Muscle layer of duodenum (tissue), 2 donors: ENCODE data around the gene CFAP221.
"Not testable (repeated sequence)": the region's sequence is repeated elsewhere in the genome, so short reads cannot be mapped to it uniquely, and the experiment has no call there.

Experiments
- H3K27ac ChIP-seq: one replicate; pipeline ENCODE4 v1.7.0; 2013; ENCODE audit warnings: mild to moderate bottlenecking, low read length
- H3K27me3 ChIP-seq: one replicate; pipeline ENCODE4 v1.7.0; 2013; ENCODE audit warnings: low read depth, mild to moderate bottlenecking, control low read depth, low read length
- H3K36me3 ChIP-seq, 2 donors: one replicate each; pipeline ENCODE4 v1.7.0; 2013; ENCODE audit warnings: low read length in 2 of 2, control low read depth in 1 of 2, mild to moderate bottlenecking in 1 of 2; ENCODE audit not compliant: insufficient read depth in 2 of 2, control insufficient read depth in 1 of 2
- H3K4me1 ChIP-seq, 2 donors: one replicate each; pipeline ENCODE4 v1.7.0; 2013; ENCODE audit warnings: low read length in 2 of 2, mild to moderate bottlenecking in 2 of 2, control low read depth in 1 of 2, moderate library complexity in 1 of 2; ENCODE audit not compliant: insufficient read depth in 2 of 2, control insufficient read depth in 1 of 2
- H3K4me3 ChIP-seq, 2 donors: one replicate each; pipeline ENCODE4 v1.7.0; 2013; ENCODE audit warnings: low read length in 2 of 2, low read depth in 1 of 2, mild to moderate bottlenecking in 1 of 2
- H3K9me3 ChIP-seq, 2 donors: one replicate each; pipeline ENCODE4 v1.7.0; 2013; ENCODE audit warnings: low read length in 2 of 2, control low read depth in 1 of 2, mild to moderate bottlenecking in 1 of 2; ENCODE audit not compliant: control insufficient read depth in 1 of 2
- donor health status: healthy.

Gene CFAP221

DNA sequence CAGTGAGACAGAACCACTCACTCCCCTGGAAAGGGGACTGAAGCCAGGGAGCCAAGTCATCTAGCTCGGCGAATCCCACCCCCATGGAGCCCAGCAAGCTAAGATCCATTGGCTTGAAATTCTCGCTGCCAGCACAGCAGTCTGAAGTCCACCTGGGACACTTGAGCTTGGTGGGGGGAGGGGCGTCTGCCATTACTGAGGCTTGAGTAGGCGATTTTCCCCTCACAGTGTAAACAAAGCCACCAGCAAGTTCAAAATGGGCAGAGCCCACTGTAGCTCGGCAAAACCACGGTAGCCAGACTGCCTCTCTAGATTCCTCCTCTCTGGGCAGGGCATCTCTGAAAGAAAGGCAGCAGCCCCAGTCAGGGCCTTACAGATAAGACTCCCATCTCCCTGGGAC is 74.5 kb downstream of the CFAP221 start:
- not testable (repeated sequence) for H3K4me3 ChIP-seq, H3K27me3 ChIP-seq, H3K27ac ChIP-seq, H3K4me1 ChIP-seq, H3K36me3 ChIP-seq
- H3K9me3 ChIP-seq, result peaks cover 7 to 13% of the 10 kb centered on the region in 2 donors

DNA sequence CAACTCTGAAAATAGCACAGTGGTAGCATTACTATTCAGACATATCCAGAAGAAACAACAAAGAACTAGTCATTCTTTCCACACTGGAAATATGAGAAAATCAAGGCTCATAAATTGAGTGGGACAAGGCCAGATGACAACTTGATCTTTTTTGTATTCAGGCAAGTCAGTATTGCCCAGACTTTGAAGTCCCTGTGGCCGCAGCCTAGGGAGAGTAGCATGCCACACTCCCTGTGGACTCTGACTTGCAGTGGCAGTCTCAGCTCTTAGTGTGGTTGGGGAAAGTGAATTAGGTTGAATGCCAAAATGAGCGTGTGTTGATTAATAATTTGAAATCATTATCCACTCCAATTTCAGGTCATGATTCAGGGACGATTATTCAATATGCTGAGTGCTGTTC is 81.0 kb downstream of the CFAP221 start:
- no peak overlapping the region for H3K27ac ChIP-seq
- no peaks in the 10 kb centered on the region for H3K9me3 ChIP-seq
- no peak overlapping the region for H3K4me3 ChIP-seq
- no peaks in the 10 kb centered on the region for H3K27me3 ChIP-seq
- H3K36me3 ChIP-seq, result no peaks in the 10 kb centered on the region
- no peaks in the 10 kb centered on the region for H3K4me1 ChIP-seq

DNA sequence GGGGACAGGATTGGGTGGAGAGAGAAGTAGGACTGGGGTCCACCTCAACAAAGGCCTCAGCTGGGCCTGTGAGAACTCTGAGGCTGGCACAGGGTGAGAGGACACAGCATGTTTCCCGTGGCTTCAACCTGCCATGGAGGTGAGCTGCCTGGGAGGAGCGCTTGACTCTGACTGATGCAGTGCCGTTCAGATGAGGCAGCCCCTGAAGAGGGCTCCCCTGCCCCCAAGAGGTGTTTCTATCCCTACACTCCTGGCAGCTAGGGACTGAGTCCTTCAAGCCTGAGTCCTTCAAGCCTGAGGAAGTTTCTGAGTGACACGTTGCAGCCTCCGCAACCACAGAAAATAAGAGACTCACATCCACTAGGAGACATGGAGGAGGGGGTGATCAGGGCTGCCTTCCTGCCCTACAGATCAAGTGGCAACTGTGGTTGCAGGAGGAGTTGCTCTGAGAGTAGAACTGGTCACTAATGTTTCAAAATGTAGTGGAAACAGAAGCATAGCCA is 85.1 kb downstream of the CFAP221 start:
- Histone ChIP-seq H3K4me3 (no peak overlapping the region), H3K27me3 (no peaks in the 10 kb centered on the region), H3K4me1 (no peaks in the 10 kb centered on the region), H3K27ac (no peak overlapping the region), H3K9me3 (no peaks in the 10 kb centered on the region), H3K36me3 (no peaks in the 10 kb centered on the region)

DNA sequence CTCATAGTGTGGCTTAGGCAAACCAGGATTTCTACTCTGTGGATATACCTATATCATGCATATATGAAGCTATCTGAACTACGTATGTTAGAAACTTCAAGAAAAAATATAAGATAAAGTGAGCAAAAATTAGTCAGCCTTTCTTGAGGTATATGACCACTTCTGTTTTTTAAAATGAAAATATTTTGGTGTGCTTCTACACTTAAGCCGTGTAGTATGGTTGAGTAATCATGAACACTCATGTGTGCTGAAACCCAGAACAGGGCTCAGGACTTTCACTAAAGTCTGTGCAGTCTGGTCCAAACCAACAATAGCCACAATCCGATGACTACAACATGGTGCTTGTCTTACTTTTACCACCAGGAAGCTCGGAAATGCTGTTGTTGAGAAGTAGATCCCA is 85.9 kb downstream of the CFAP221 start:
- H3K36me3 ChIP-seq, result no peaks in the 10 kb centered on the region
- H3K4me1 ChIP-seq, result no peaks in the 10 kb centered on the region
- H3K27me3 ChIP-seq, result no peaks in the 10 kb centered on the region
- H3K4me3 ChIP-seq, result no peak overlapping the region
- H3K9me3 ChIP-seq, result no peaks in the 10 kb centered on the region
- H3K27ac ChIP-seq, result no peak overlapping the region

DNA sequence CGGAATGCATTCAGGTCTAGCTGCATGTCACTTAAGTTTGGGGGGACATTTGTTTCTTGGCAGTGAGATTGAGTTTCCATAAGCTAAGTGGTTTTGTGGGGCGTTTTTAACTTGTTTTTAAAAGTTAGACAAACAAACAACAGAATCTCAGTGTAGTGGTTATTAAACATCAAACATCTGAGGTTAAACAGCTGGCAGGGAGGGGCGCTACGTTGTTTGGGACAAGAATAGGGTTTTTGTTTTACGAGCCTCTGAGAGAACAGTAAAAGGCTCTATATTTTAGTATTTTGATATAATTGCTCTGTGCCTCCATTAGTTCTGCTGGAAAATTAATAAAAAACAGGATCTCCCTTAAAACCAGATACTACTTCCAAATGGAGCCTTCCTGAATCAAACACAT is 93.1 kb downstream of the CFAP221 start:
- Histone ChIP-seq H3K27me3 (no peaks in the 10 kb centered on the region), H3K4me1 (peaks cover 0 to 4% of the 10 kb centered on the region in 2 donors), H3K27ac (no peak overlapping the region), H3K9me3 (no peaks in the 10 kb centered on the region), H3K36me3 (no peaks in the 10 kb centered on the region), H3K4me3 (no peak overlapping the region)

DNA sequence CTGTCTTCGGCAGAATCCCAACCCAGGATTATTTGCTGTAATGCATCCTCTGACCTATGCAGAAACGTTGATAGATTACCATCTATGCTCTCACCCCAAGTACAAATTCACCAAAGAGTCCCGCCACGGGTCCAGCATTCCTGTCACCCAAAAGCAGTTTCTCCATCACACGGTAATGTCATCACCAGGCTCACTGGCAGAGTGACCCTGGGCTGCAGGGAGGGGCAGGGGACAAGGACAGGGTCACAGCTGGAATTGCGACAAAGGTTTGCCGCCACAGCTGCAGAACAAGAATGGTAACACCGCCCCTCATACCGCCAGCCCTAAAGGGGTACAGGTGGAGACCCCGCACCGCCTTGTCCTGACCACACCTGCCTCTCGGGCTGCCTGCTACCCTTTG is 94.0 kb downstream of the CFAP221 start:
- Histone ChIP-seq H3K27me3 (no peaks in the 10 kb centered on the region), H3K4me1 (peaks cover 0 to 4% of the 10 kb centered on the region in 2 donors), H3K36me3 (no peaks in the 10 kb centered on the region), H3K4me3 (no peak overlapping the region), H3K9me3 (no peaks in the 10 kb centered on the region), H3K27ac (no peak overlapping the region)

DNA sequence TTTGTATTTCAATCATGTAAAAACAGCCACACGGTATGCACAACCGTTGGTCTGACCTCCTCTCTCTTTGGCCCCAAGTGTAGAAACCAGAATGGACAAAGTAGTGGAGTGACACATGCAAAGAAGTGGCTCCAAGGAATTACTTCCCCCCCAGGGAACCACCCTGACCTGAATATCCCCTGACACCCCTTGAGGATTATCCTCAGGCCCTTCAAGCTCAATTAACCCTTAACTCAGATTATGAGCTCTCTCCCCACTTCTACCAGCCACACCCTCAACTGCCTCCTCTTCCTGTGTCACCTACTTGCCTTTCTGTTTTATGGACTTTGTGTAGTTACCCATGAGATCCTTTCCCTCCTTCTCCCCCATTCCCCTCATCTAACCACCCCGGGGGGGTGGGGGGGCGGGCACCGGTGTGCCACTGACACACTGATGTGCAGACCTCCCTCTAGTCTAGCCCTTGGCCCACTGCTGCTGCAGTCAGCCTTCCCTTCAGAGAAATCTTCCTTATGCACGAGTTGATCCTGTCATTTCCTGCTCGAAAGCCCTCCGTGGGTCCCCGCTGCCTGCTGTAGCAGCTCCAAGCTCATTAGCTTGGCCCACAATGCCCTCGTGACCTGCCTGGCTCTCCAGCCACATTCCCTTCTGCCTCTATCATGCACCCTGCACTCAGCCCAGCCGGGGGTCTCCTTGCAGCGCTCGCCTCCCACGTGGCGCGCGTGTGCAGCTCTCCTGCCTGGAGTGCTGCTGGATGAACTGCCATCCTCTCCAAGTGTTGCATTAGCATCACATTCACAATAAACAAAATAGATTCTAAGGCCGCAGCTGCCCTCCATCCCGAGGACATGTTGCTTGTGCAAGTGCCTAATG is 94.7 kb downstream of the CFAP221 start:
- Histone ChIP-seq H3K36me3 (no peaks in the 10 kb centered on the region), H3K27ac (no peak overlapping the region)

DNA sequence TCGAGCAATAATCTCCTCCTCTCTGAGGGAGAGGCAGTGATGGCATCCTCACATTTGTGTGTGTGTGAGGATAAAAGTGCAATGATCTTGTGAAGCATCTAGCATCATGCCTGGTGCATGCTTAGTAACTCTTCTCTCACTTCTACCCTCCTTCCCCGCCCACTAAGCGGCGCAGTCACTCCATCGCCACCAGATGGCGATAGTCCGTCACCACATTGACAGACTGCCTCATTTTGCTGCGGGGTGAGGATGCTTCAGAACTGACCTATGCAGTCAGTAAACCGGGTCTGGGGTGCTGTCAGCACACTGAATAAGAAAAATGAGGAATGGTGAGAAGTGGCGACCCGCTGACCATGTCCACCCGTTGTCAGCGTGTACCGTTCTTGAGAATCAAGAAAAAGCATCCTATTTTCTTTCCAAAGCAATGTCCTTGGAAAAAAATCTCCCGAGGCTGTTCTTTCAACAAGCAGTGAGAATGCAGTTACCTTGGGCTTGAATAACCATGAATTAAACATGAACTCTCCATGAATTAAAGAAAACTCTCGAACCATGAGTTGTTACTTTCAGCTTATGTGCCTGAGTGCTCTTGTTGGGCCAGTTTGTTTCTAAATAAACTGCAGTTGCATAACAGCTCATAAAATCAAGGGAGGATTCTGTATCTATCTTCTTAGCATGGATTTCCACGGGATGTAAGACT is 97.5 kb downstream of the CFAP221 start:
- Histone ChIP-seq H3K27me3 (no peaks in the 10 kb centered on the region), H3K36me3 (no peaks in the 10 kb centered on the region), H3K4me1 (peaks cover 0 to 8% of the 10 kb centered on the region in 2 donors), H3K4me3 (no peak overlapping the region), H3K9me3 (no peaks in the 10 kb centered on the region), H3K27ac (no peak overlapping the region)

More for the DNA sequence above, 94.7 kb downstream of the CFAP221 start:
- Histone ChIP-seq H3K27me3 (no peaks in the 10 kb centered on the region), H3K4me1 (peaks cover 0 to 4% of the 10 kb centered on the region in 2 donors), H3K4me3 (no peak overlapping the region), H3K9me3 (no peaks in the 10 kb centered on the region)

DNA sequence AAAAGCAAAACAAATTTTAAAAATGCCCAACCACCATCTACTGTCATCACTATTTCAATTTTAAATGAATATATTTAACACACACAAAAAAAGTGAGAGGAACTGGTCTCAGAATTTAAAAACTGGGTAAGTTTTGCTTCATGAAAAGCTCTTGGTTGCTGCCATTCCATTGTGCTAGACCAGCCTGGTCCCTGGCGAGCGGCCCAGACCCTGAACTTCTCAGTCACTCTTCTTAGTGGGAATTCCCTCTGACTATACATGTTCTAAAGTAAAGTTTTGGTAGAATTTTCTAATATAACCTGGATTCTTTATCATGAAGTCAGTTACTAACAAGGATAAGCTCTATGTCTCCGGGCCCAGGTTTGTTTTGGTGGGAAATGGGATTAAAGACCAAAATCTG is 99.9 kb downstream of the CFAP221 start:
- no peaks in the 10 kb centered on the region for H3K27me3 ChIP-seq
- no peak overlapping the region for H3K4me3 ChIP-seq
- no peaks in the 10 kb centered on the region for H3K36me3 ChIP-seq
- no peak overlapping the region for H3K27ac ChIP-seq
- peaks cover 0 to 8% of the 10 kb centered on the region in 2 donors for H3K4me1 ChIP-seq
- peaks cover 0 to 4% of the 10 kb centered on the region in 2 donors for H3K9me3 ChIP-seq

DNA sequence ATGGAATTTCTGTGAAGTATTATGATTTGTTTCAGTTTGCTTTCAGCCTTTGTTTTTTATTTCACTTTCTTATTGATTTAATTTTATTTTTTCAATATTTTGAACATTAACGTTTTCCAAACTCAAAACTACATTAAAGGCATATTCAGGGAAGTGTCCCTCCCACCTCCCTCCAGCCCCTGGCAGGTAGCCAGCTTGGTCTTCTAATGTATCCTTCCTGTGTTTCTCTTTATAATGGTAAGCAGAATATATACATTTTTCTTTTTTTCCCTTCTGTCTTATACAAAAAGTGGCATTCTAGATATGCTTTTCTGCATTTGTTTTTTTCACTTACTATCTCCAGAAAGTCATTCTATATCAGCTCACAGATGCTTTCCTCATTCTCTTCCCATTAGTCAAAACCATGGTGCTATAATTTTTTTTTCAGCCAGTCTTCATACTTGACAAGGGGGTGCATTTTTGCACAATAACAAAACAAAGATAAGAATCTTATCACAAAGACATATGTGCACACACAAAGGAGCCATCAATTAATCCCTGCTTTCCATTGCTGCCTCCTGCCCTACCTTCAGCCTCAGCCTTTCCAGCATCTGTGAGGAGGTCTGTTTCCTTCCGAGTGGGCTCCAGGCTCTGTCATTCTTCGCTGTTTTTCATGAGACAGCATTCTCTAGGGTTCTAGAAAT is 101.1 kb downstream of the CFAP221 start:
- no peaks in the 10 kb centered on the region for H3K27me3 ChIP-seq
- no peak overlapping the region for H3K27ac ChIP-seq
- H3K9me3 ChIP-seq, result peaks cover 0 to 7% of the 10 kb centered on the region in 2 donors
- no peaks in the 10 kb centered on the region for H3K36me3 ChIP-seq
- H3K4me3 ChIP-seq, result no peak overlapping the region
- peaks cover 0 to 8% of the 10 kb centered on the region in 2 donors for H3K4me1 ChIP-seq

DNA sequence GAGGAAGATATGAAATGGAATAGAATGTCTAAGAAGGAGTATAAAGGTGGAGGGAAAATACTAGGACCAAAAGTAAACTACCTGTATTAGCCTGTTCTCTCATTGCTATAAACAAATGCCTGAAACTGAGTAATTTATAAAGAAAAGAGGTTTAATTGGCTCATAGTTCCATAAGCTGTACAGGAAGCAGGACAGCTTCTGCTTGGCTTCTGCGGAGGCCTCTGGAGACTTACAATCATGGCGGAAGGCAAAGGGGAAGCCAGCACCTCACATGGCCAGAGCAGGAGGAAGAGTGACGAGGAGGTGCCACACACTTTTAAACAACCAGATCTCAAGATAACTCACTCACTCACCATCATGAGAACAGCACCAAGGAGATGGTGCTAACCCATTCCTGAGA is 101.9 kb downstream of the CFAP221 start:
- Histone ChIP-seq H3K27ac (no peak overlapping the region), H3K27me3 (no peaks in the 10 kb centered on the region), H3K9me3 (peaks cover 0 to 7% of the 10 kb centered on the region in 2 donors), H3K4me3 (no peak overlapping the region), H3K36me3 (no peaks in the 10 kb centered on the region), H3K4me1 (peaks cover 0 to 8% of the 10 kb centered on the region in 2 donors)
